OCI-LY1 (cell line): Measurements from ENCODE around the gene RPS23.

ENCODE experiments used
- H2AFZ ChIP-seq: fragments of 200-600 bp; sonication (generic), shearing (Covaris generic); 2 replicates; pipeline ENCODE4 v1.6.0; 2014; ENCODE audit warnings: antibody characterized with exemption, mild to moderate bottlenecking, low read length
- H3F3A ChIP-seq: fragments of 200-600 bp; sonication (generic), shearing (Covaris generic); 2 replicates; pipeline ENCODE4 v1.6.0; 2014; ENCODE audit warnings: mild to moderate bottlenecking, antibody characterized with exemption, low read length, moderate library complexity; ENCODE audit not compliant: insufficient read depth
- H3K27ac ChIP-seq: fragments of 200-600 bp; sonication (generic); 2 replicates; pipeline ENCODE4 v1.5.1; 2014; ENCODE audit warnings: low read length, mixed run types, mild to moderate bottlenecking, low read depth; ENCODE audit not compliant: poor library complexity, severe bottlenecking
- H3K27me3 ChIP-seq: fragments of 200-600 bp; sonication (generic); 2 replicates; pipeline ENCODE4 v1.6.0; 2014; ENCODE audit warnings: antibody characterized with exemption, mild to moderate bottlenecking, low read length, moderate library complexity; ENCODE audit not compliant: insufficient read depth
- H3K36me3 ChIP-seq: fragments of 200-600 bp; sonication (generic); 2 replicates; pipeline ENCODE4 v1.6.1; 2014; ENCODE audit warnings: mild to moderate bottlenecking, antibody characterized with exemption, low read length, moderate library complexity, mixed read lengths; ENCODE audit not compliant: insufficient read depth
- H3K4me1 ChIP-seq: fragments of 200-600 bp; sonication (generic); 2 replicates; pipeline ENCODE4 v1.5.1; 2014; ENCODE audit warnings: mild to moderate bottlenecking, low read length, moderate library complexity; ENCODE audit not compliant: insufficient read depth, severe bottlenecking
- H3K4me2 ChIP-seq: fragments of 200-600 bp; sonication (generic), shearing (Covaris generic); 2 replicates; pipeline ENCODE4 v1.6.1; 2014; ENCODE audit warnings: low read length
- H3K4me3 ChIP-seq: fragments of 200-600 bp; sonication (generic); 2 replicates; pipeline ENCODE4 v1.5.1; 2014; ENCODE audit warnings: low read length, low read depth, mild to moderate bottlenecking, mixed read lengths; ENCODE audit not compliant: poor library complexity, severe bottlenecking
- H3K79me2 ChIP-seq: fragments of 200-600 bp; shearing (Covaris generic); 2 replicates; pipeline ENCODE4 v1.6.1; 2016; ENCODE audit warnings: mixed run types, low read length, mixed read lengths; ENCODE audit not compliant: insufficient read depth
- H3K9ac ChIP-seq: fragments of 200-600 bp; sonication (generic), shearing (Covaris generic); 2 replicates; pipeline ENCODE4 v1.6.1; 2014; ENCODE audit warnings: mild to moderate bottlenecking, low read length, mixed read lengths
- H3K9me2 ChIP-seq: fragments of 200-600 bp; sonication (generic), shearing (Covaris generic); 2 replicates; pipeline ENCODE4 v1.6.1; 2014; ENCODE audit warnings: low read depth, mild to moderate bottlenecking, low read length, mixed read lengths
- H3K9me3 ChIP-seq: fragments of 200-600 bp; shearing (Covaris generic); 2 replicates; pipeline ENCODE4 v1.6.1; 2014; ENCODE audit warnings: low read length, mixed read lengths
- H4K20me1 ChIP-seq: fragments of 200-600 bp; sonication (generic), shearing (Covaris generic); 2 replicates; pipeline ENCODE4 v1.6.0; 2016; ENCODE audit warnings: mild to moderate bottlenecking, low read length; ENCODE audit not compliant: insufficient read depth
- CTCF ChIP-seq: fragments of 200-600 bp; sonication (generic), shearing (Covaris generic); IDR thresholded peaks from 2 replicates; pipeline ENCODE4 v1.5.1; 2017; ENCODE audit warnings: mild to moderate bottlenecking, antibody characterized with exemption, low read length, moderate library complexity, mixed read lengths
- EZH2 ChIP-seq: fragments of 200-600 bp; sonication (generic), shearing (Covaris generic); IDR thresholded peaks from 2 replicates; pipeline ENCODE4 v1.8.0; 2017; ENCODE audit warnings: borderline replicate concordance, mixed run types, mild to moderate bottlenecking, antibody characterized with exemption, low read length, moderate library complexity, mixed read lengths

RPS23 gene

DNA sequence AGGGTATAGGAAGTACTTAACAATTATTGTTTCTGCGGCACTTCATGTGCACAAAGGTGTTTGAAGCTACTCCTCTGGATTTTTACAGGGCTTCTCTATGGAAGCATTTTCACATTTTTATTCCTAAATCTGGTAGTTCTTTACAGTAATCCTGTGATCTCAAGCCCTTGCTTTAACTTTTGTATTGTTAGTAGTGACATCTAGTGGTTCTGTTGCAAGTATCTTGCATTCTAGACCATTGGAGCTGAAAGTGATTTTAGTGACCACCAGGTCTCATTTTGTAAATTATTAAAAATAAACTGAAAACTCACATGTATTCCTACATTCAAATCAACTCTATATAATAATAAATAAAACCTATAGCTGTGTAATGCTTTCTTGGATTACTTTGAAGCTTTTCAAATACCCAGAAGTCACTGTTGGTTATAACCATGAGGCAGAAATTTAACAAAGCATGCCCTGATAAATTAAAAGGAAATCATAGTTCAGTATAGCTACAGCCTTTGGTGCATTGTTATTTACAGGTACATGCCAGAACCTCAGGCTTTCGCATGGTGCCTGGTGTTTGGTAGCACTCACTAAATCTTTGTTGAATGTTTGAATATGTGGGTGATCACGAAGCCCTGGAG, 18.9 kb downstream of the RPS23 start:
- H4K20me1 ChIP-seq, result no peaks in the 10 kb centered on the region
- H3K9ac ChIP-seq, result no peak overlapping the region
- H3K27ac ChIP-seq, result no peak overlapping the region
- H2AFZ ChIP-seq, result no peak overlapping the region
- H3K79me2 ChIP-seq, result no peaks in the 10 kb centered on the region
- H3K27me3 ChIP-seq, result no peaks in the 10 kb centered on the region
- no peak for TF ChIP-seq EZH2
- TF ChIP-seq CTCF, result peak; percentile 56
- no peaks in the 10 kb centered on the region for H3F3A ChIP-seq
- no peaks in the 10 kb centered on the region for H3K4me1 ChIP-seq
- no peak overlapping the region for H3K4me2 ChIP-seq
- H3K36me3 ChIP-seq, result no peaks in the 10 kb centered on the region
- H3K4me3 ChIP-seq, result no peak overlapping the region
- H3K9me3 ChIP-seq, result no peaks in the 10 kb centered on the region
- H3K9me2 ChIP-seq, result no peaks in the 10 kb centered on the region

DNA sequence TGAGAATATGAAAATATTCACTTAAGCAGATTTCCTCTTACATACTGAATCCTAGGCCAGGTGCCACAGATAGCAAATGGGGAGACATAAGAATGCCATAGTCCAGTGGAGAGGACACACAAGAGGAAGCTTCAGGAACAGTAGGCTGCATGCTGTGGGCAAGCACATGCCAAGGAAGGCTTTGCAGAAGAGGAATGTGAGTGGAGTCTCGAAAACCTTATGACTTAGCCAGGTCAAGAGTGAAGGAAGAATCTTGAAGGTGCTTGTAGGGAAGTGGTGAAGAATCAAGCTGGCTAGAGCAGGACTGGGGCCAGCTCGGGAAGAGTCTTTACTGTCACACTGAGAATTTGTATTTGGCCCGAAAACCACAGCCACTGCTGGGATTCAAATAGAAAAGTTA, 20.4 kb downstream of the RPS23 start:
- Histone ChIP-seq H3K9me3 (no peaks in the 10 kb centered on the region), H3K9ac (no peak overlapping the region), H3K4me1 (no peaks in the 10 kb centered on the region), H3K4me3 (no peak overlapping the region), H4K20me1 (no peaks in the 10 kb centered on the region), H3K79me2 (no peaks in the 10 kb centered on the region), H3F3A (no peaks in the 10 kb centered on the region), H3K27ac (no peak overlapping the region), H3K9me2 (no peaks in the 10 kb centered on the region), H3K36me3 (no peaks in the 10 kb centered on the region), H2AFZ (no peak overlapping the region), H3K4me2 (no peak overlapping the region), H3K27me3 (no peaks in the 10 kb centered on the region)
- no peak for TF ChIP-seq CTCF
- no peak for TF ChIP-seq EZH2

DNA sequence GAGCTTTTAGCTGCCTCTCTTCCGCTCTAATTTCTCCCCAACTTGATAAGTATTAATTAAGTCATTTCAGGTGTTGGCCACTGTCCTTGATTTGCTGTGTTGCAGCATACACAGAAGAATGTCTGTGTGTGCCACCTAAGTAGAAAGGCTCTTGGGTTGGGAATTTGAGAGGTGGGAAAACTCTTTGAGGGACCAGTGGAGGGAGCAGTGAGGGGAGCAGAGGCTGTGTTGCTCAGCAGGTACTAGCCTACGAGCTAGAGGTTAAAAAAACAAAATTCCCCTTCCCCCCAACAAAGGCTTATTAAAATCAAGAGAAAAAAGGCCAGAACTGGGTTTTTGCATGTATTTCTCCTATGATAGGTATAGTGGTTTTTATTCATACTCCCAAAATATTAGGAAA, 20.9 kb downstream of the RPS23 start:
- Histone ChIP-seq H3K79me2 (no peaks in the 10 kb centered on the region), H3K4me2 (no peak overlapping the region), H3K9ac (no peak overlapping the region), H3K27ac (no peak overlapping the region), H2AFZ (no peak overlapping the region), H3F3A (no peaks in the 10 kb centered on the region), H3K4me1 (no peaks in the 10 kb centered on the region), H3K36me3 (no peaks in the 10 kb centered on the region), H4K20me1 (no peaks in the 10 kb centered on the region), H3K4me3 (no peak overlapping the region), H3K9me2 (no peaks in the 10 kb centered on the region), H3K9me3 (no peaks in the 10 kb centered on the region), H3K27me3 (no peaks in the 10 kb centered on the region)
- TF ChIP-seq CTCF (no peak), EZH2 (no peak)
